Neuron (in vitro differentiated cells): ENCODE data around the gene MYPOP.

Experiments
- H2AFZ ChIP-seq: one replicate; pipeline ENCODE4 v1.6.1; 2013; ENCODE audit warnings: low read depth, mild to moderate bottlenecking, inconsistent platforms, low read length, moderate library complexity
- H3K27me3 ChIP-seq: one replicate; pipeline ENCODE4 v1.6.1; 2013; ENCODE audit warnings: low read length; ENCODE audit not compliant: insufficient read depth
- H3K36me3 ChIP-seq: one replicate; pipeline ENCODE4 v1.6.1; 2013; ENCODE audit warnings: low read length; ENCODE audit not compliant: insufficient read depth
- H3K4me1 ChIP-seq: one replicate; pipeline ENCODE4 v1.6.1; 2013; ENCODE audit warnings: low read length; ENCODE audit not compliant: insufficient read depth
- H3K4me3 ChIP-seq: 2 replicates; pipeline ENCODE4 v1.5.1; 2013; ENCODE audit warnings: mild to moderate bottlenecking, low read length, moderate library complexity
- H3K9me3 ChIP-seq: one replicate; pipeline ENCODE4 v1.6.1; 2013; ENCODE audit warnings: low read length

MYPOP gene

GRCh38 chr19:45922281-45922680, 19.9 kb upstream of the MYPOP start:
- H3K9me3 ChIP-seq = no peaks in the 10 kb centered on the region
- peaks cover 15% of the 10 kb centered on the region for H3K4me1 ChIP-seq
- H3K27me3 ChIP-seq = no peaks in the 10 kb centered on the region
- no peak overlapping the region for H2AFZ ChIP-seq
- H3K4me3 ChIP-seq = no peak overlapping the region
- no peaks in the 10 kb centered on the region for H3K36me3 ChIP-seq

- Histone ChIP-seq H3K27me3 (no peaks in the 10 kb centered on the region), H3K9me3 (no peaks in the 10 kb centered on the region), H3K4me3 (no peak overlapping the region), H2AFZ (no peak overlapping the region), H3K4me1 (peaks cover 15% of the 10 kb centered on the region), H3K36me3 (no peaks in the 10 kb centered on the region)
Measured at GRCh38 chr19:45920458-45920857, 18.0 kb upstream of the MYPOP start.

- Histone ChIP-seq H3K4me3 (no peak overlapping the region), H3K36me3 (no peaks in the 10 kb centered on the region), H3K27me3 (no peaks in the 10 kb centered on the region), H2AFZ (peak overlapping the region; percentile 7), H3K9me3 (no peaks in the 10 kb centered on the region), H3K4me1 (peaks cover 15% of the 10 kb centered on the region)
Measured at GRCh38 chr19:45919678-45920077, 17.3 kb upstream of the MYPOP start.

- Histone ChIP-seq H3K36me3 (no peaks in the 10 kb centered on the region), H2AFZ (no peak overlapping the region), H3K4me1 (peaks cover 15% of the 10 kb centered on the region), H3K9me3 (no peaks in the 10 kb centered on the region), H3K4me3 (no peak overlapping the region), H3K27me3 (no peaks in the 10 kb centered on the region)
Measured at GRCh38 chr19:45918721-45919120, 16.3 kb upstream of the MYPOP start.

GRCh38 chr19:45917421-45918091, 15.1 kb upstream of the MYPOP start:
- H2AFZ ChIP-seq = no peak overlapping the region
- peaks cover 15% of the 10 kb centered on the region for H3K4me1 ChIP-seq
- H3K9me3 ChIP-seq = no peaks in the 10 kb centered on the region
- H3K27me3 ChIP-seq = no peaks in the 10 kb centered on the region
- H3K4me3 ChIP-seq = no peak overlapping the region
- H3K36me3 ChIP-seq = no peaks in the 10 kb centered on the region

GRCh38 chr19:45913874-45914830, 11.7 kb upstream of the MYPOP start, which contains the start of gene NANOS2:
Gene NANOS2 (minus strand): TSS chr19:45914778. CDS start chr19:45914693, 85 bp downstream.
- Histone ChIP-seq H3K9me3 (no peaks in the 10 kb centered on the region), H2AFZ (no peak within 1 kb of the TSS), H3K36me3 (no peaks in the 10 kb centered on the region), H3K4me3 (no peak within 1 kb of the TSS), H3K27me3 (no peaks in the 10 kb centered on the region), H3K4me1 (no peaks in the 10 kb centered on the region)

GRCh38 chr19:45911291-45911690, 8.9 kb upstream of the MYPOP start:
- no peaks in the 10 kb centered on the region for H3K36me3 ChIP-seq
- no peak overlapping the region for H3K4me3 ChIP-seq
- no peaks in the 10 kb centered on the region for H3K9me3 ChIP-seq
- H3K4me1 ChIP-seq = no peaks in the 10 kb centered on the region
- no peaks in the 10 kb centered on the region for H3K27me3 ChIP-seq
- H2AFZ ChIP-seq = no peak overlapping the region

GRCh38 chr19:45908956-45909355, 6.5 kb upstream of the MYPOP start:
- Histone ChIP-seq H3K4me3 (no peak overlapping the region), H2AFZ (no peak overlapping the region), H3K27me3 (no peaks in the 10 kb centered on the region), H3K9me3 (no peaks in the 10 kb centered on the region), H3K36me3 (no peaks in the 10 kb centered on the region), H3K4me1 (no peaks in the 10 kb centered on the region)

GRCh38 chr19:45906221-45906620, 3.8 kb upstream of the MYPOP start:
- H3K9me3 ChIP-seq = no peaks in the 10 kb centered on the region
- no peaks in the 10 kb centered on the region for H3K27me3 ChIP-seq
- H2AFZ ChIP-seq = no peak overlapping the region
- H3K36me3 ChIP-seq = no peaks in the 10 kb centered on the region
- peaks cover 7% of the 10 kb centered on the region for H3K4me1 ChIP-seq
- H3K4me3 ChIP-seq = no peak overlapping the region

- no peaks in the 10 kb centered on the region for H3K27me3 ChIP-seq
- H3K36me3 ChIP-seq = peaks cover 3% of the 10 kb centered on the region
- H3K4me3 ChIP-seq = no peak overlapping the region
- peaks cover 12% of the 10 kb centered on the region for H3K4me1 ChIP-seq
- no peaks in the 10 kb centered on the region for H3K9me3 ChIP-seq
- no peak overlapping the region for H2AFZ ChIP-seq
Measured at GRCh38 chr19:45905011-45905410, 2.6 kb upstream of the MYPOP start.

GRCh38 chr19:45902651-45903625, 525 bp upstream of the MYPOP start:
- H3K36me3 ChIP-seq = peaks cover 11% of the 10 kb centered on the region
- peak overlapping the region; percentile 30 for H2AFZ ChIP-seq
- H3K4me1 ChIP-seq = peaks cover 12% of the 10 kb centered on the region
- peak overlapping the region; percentile 90 for H3K4me3 ChIP-seq
- H3K9me3 ChIP-seq = no peaks in the 10 kb centered on the region
- no peaks in the 10 kb centered on the region for H3K27me3 ChIP-seq

- H3K27me3 ChIP-seq = no peaks in the 10 kb centered on the region
- peaks cover 12% of the 10 kb centered on the region for H3K4me1 ChIP-seq
- no peaks in the 10 kb centered on the region for H3K9me3 ChIP-seq
- H3K36me3 ChIP-seq = peaks cover 16% of the 10 kb centered on the region
- no peak overlapping the region for H2AFZ ChIP-seq
- H3K4me3 ChIP-seq = peak overlapping the region; percentile 90
Measured at GRCh38 chr19:45901432-45901911, 941 bp downstream of the MYPOP start.
